Uterus (tissue), 2 donors: ENCODE measurements around the gene TBX3.

Source experiments
- POLR2A ChIP-seq, 2 donors: fragments of 450-650 bp; IDR thresholded peaks; one replicate each; pipeline ENCODE4 v1.6.1; 2016; ENCODE audit warnings: antibody characterized with exemption in 2 of 2, mild to moderate bottlenecking in 1 of 2, moderate library complexity in 1 of 2
- TF ChIP-seq, protein P1 (sequence below), 4 experiments: fragments of 200-600 bp in 2 of 4; fragments of 450-650 bp in 2 of 4; sonication (generic) in 2 of 4; IDR thresholded peaks; one replicate each; pipeline ENCODE4 v1.5.1; 2016 to 2019; ENCODE audit warnings: antibody characterized with exemption in 4 of 4, mild to moderate bottlenecking in 2 of 4, moderate library complexity in 1 of 4

DNA sequence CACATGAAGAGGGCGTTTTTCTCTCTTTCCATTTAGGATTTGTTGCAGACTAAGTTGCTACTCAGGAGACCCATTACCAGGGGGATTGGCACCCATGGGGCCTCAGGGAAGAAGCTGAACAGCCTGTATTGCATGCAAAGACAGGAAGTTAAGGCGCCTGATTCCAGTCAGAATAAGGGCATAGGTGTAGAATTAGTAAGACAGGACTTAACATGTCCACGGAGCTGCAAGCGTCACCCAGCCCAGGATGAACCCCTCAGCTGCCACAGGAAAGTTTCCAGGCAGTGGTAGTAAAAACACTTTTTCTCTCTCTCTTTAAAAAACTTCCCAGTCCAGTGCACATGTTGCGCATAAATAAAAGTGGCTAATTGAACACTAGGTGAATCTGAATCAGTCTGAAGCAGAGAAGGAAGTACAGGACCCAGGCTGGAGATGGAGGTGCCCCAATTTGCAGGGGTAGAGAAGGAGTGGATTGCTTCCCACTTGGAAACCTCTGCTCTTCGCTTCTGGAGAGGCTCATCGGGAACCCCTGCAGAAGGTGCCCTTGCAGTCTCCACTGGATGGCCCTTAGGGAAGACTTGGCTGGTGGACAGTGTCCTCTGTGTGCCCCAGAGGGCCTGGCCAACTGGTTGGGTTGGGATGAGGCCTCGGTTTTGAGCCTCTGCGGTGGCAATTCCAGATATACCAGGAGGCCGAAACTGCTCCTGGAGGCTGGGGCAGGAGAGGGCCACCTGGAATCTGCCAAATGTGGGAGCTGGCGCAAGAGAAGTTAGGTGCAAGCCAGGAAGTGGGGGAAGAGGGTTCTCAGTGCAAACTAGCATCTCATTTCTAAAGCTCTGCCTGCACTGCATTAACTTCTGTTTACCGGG is 10.7 kb upstream of the TBX3 start:
- TF ChIP-seq, protein P1, sequence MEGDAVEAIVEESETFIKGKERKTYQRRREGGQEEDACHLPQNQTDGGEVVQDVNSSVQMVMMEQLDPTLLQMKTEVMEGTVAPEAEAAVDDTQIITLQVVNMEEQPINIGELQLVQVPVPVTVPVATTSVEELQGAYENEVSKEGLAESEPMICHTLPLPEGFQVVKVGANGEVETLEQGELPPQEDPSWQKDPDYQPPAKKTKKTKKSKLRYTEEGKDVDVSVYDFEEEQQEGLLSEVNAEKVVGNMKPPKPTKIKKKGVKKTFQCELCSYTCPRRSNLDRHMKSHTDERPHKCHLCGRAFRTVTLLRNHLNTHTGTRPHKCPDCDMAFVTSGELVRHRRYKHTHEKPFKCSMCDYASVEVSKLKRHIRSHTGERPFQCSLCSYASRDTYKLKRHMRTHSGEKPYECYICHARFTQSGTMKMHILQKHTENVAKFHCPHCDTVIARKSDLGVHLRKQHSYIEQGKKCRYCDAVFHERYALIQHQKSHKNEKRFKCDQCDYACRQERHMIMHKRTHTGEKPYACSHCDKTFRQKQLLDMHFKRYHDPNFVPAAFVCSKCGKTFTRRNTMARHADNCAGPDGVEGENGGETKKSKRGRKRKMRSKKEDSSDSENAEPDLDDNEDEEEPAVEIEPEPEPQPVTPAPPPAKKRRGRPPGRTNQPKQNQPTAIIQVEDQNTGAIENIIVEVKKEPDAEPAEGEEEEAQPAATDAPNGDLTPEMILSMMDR (IDR thresholded peaks at IDR 0.05) = no peak
- no peak for TF ChIP-seq POLR2A (IDR thresholded peaks at IDR 0.05)
